Myocyte (in vitro differentiated cells): ENCODE results near the gene IL20RB. TPM values are rescaled to one million over a fixed set of nuclear protein-coding genes. Genes with fewer than 3 reads are reported as not detected.
A peak's percentile ranks its signal among the peaks of the same experiment; 100 is the strongest.
"Not testable (repeated sequence)": the region's sequence is repeated elsewhere in the genome, so short reads cannot be mapped to it uniquely, and the experiment has no call there.

Experiments used
- DNase-seq: peaks from one replicate; pipeline ENCODE4 v3.0.0-alpha.2; 2012; ENCODE audit warnings: low read depth
- total RNA-seq: library from RNA; depleted of rRNA; stranded (reverse); fragments of >200 nt; gene quantifications from 2 replicates; pipeline ENCODE4 v1.2.3, GENCODE V29; 2014

The IL20RB gene
- total RNA-seq, 1 donor from 2014 or later = 1.0 TPM

DNA sequence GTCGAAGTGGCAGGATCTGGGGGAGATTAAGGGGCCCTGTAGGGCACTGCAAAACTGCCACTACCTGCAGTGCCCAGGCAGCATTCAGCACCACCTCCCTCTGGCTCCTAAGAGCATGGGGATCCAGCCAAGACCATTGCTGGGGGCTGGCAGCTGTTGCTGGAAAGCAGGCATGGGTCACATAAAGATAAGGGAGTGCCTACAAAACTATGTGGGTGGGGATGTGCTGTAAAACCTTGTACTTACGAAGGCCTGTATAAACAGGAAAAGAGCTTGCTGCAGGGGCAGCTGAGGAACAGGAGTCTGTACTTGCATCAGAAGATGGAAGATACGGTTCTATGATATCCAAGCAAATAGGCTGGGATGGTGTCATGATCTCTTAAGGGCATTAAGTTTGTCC, 27.1 kb downstream of the IL20RB start:
- peak; percentile 78 for DNase-seq

DNA sequence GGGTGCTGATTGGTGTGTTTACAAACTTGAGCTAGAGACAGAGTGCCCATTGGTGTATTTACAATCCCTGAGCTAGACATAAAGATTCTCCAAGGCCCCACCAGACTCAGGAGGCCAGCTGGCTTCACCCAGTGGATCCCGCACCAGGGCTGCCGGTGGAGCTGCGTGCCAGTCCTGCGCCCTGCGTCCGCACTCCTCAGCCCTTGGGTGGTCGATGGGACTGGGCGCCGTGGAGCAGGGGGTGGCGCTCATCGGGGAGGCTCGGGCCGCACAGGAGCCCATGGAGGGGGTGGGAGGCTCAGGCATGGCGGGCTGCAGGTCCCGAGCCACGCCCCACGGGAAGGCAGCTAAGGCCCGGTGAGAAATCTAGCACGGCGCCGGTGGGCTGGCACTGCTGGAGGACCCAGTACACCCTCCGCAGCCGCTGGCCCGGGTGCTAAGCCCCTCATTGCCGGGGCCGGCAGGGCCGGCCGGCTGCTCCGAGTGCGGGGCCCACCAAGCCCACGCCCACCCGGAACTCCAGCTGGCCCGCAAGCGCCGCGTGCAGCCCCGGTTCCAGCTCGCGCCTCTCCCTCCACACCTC, 29.7 kb downstream of the IL20RB start:
- not testable (repeated sequence) for DNase-seq

DNA sequence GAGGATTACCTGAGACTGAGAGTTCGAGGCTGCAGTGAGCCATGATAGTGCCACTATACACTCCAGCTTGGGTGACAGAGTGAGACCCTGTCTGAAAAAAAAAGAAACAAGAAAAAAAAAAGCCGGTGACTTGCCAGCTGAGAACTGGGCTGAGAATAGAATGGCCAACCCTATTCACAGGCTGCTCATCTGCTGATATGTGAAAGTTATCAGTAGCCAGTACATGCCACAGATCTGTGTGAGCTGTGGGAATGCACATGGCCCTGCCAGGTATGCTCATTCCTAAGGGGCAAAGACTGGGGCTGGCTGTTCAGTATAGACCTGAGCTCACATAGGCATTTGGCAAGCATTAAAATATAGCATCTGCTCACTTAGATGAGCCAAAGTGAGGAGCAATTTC, 30.9 kb downstream of the IL20RB start:
- DNase-seq = no peak

DNA sequence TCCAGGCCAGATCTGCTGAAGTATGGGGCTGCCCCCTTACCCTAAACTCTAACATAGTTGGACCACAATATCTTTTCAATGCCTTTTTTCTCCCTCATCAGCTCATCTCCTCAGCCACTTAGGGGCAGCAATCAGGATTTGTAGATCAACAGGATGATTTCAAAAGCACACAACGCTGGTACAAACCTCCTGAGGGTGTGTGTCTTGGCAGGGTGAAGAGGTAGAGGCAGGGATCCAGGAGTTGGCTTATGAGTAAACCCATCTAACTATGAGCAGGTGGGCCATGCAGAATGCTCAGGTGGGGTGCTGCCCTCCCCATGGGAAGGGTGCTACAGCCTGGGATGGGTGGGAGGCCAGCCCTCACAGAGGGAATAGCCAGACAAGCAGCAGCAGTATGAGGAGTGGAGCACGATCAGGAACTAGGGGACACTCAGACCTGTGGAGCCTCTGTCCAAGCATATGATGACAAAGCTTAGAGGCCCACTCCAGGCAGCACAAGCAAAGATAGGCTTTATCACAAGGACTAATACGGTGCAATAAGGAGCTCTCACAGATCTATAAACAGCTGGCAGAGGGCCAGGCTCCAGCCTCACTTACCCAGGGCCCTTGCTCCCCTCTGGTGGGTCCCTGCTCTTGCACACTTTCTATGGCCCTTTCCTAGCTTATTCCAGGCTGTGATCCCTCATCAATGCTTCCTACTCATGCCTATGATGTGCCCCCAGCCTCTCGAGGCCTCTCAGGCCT, 32.2 kb downstream of the IL20RB start:
- no peak for DNase-seq

DNA sequence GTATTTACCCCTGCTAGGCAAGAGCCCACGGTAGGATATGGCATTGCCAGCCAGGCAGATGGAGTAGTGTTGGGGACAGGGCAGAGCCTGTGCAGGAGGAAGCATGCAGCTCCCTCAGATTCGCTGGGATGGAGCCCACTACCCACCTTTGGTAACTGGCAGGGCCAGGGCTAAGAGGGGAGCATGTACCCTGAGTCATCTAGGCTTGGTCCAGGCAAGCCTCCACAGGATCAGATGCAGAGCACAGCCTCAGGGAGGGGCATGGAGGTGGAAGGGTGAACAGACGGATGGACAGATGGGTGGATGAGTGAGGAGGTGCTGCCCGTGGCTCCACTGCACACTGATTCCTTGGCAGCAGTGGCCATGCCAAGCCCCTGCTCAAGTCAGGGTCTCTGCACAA, 33.0 kb downstream of the IL20RB start:
- no peak for DNase-seq

DNA sequence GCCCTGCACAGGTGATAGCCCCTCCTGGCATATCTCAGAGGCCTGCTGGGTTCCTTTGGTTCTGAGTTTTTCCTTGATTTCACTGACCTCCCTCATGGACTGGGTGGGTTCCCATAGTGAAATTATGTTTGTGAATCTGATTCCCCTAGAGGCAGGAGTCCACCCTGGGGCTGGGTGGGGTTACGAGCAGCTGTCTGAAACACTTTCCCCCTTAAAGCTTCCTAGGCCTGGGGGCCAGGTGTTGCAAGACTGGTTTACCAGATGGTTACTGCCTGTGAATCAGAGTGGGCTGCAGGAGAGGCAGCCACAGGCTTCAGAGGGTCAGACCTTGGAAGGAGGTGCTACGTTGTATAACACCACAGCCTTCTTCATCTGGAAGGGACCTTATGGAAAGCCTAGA, 34.3 kb downstream of the IL20RB start:
- DNase-seq = no peak

DNA sequence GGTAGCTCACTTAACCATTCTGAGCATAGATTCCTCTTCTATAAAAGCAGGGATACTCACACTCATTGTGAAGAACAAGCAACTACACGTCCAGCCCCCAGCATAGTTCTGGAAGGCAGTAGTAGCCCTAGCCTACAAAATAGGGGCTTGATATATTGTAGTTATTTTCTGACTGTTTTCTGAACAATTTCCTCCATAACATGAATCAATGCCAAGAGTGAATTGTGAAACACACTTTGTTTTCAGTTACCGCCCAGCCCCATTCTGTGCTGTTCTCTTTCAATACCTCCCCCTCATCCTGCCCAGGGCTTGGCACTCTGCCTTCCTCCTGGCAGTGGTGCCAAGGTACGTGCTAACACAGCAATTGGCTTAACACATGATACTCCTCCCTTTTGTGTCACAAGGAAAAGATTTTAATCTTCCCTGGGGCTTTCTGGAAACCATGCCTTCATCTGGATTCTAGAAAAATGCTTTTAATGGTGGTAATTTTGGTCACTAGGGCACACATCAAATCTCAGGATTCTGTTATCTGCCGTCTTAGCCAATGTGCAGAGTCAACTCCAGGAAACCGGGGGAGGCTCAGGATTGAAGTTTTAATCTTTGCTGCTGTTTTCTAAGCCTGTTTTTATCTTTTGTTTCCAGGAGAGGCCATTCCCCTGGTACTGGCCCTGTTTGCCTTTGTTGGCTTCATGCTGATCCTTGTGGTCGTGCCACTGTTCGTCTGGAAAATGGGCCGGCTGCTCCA, 37.2 kb downstream of the IL20RB start:
- peak; percentile 72 for DNase-seq

DNA sequence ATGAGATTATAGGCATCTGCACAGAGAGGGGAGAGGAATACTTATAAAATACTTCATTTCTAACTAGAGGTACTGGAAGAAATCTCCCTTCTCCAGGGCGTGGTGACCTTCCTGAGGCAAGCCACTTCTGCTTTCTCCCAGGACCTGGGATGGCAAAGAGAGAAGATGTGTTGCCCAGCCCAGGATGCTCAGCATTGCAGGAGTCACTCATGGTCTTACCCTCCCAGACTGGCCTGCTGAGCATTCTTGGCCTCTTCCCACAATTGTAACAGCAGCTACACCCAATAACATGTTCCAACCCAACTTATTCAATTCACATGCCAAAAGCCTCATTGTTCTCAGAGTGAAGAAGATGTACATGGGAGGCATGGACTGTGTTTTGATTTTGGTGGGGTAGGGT, 37.9 kb downstream of the IL20RB start:
- DNase-seq = no peak

DNA sequence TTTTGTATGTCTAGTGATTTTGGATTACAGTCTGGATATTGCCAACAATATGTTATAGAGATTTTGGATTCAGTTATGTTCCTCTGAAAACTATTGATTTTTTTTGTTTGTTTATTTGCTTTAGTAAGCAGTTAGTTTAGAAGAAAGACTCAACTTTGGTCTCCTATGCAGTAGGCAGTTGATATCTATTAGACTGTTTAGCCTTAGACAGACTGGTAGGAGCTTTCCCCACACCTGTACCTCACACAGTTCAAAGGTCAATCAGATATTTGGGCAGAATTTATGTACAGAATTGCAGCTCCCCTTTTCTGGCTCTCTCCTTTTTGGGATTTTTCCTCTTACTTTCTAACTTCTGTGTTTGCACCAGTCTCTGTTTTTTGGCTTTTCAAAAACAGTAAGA, 42.3 kb downstream of the IL20RB start:
- no peak for DNase-seq

DNA sequence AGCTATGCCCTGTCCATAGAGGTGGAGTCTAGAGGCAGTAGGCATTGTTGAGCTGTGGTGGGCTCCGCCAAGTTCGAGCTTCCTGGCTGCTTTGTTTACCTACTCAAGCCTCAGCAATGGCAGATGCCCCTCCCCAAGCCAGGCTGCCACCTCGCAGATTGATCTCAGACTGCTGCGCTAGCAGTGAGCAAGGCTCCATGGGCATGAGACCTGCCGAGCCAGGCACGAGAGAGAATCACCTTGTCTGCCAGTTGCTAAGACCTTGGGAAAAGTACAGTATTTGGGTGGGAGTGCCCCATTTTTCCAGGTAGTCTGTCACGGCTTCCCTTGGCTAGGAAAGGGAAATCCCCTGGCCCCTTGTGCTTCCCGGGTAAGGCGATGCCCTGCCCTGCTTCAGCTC, 49.6 kb downstream of the IL20RB start:
- DNase-seq = not testable (repeated sequence)

DNA sequence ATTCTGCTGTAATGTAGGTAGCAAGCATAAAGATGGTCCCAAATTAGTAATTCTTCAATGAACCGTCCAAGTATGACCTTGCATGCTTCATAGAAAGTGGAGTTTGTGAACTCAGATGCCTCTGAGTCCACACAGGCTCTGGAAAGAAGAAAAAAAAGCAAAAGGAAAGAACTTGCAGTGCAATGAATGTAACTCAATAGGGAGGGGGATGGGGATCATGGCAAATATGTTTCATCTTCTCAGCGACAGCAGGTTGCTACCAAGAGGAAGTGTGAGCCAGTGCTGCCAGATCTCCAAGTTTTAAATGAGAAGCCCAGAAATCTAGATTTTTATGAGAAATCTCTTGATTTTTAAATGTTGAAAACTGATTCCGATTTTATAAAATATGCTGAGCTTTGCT, 50.3 kb downstream of the IL20RB start:
- no peak for DNase-seq

DNA sequence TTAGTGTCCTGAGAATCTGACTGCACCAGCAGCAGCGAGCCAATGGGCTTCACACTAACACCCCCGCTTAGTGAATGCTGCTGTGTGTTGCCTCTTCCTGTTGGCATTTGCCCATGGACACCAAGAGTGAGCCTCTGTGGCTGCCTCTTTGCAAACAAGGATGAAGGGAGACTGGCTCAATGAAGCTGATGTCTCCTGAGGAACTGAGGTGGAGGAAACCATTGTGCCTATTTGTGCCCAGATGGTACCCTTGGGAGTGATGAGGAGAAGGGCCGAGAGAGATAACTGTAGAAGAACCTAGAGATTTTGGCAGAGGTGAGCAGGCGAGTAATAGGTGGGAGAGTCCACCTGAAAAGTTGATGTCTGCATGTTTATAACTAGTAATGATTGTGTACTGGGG, 51.2 kb downstream of the IL20RB start:
- DNase-seq = no peak

DNA sequence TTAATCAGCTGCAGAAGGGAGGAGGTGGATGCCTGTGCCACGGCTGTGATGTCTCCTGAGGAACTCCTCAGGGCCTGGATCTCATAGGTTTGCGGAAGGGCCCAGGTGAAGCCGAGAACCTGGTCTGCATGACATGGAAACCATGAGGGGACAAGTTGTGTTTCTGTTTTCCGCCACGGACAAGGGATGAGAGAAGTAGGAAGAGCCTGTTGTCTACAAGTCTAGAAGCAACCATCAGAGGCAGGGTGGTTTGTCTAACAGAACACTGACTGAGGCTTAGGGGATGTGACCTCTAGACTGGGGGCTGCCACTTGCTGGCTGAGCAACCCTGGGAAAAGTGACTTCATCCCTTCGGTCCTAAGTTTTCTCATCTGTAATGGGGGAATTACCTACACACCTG, 52.4 kb downstream of the IL20RB start:
- DNase-seq = no peak

DNA sequence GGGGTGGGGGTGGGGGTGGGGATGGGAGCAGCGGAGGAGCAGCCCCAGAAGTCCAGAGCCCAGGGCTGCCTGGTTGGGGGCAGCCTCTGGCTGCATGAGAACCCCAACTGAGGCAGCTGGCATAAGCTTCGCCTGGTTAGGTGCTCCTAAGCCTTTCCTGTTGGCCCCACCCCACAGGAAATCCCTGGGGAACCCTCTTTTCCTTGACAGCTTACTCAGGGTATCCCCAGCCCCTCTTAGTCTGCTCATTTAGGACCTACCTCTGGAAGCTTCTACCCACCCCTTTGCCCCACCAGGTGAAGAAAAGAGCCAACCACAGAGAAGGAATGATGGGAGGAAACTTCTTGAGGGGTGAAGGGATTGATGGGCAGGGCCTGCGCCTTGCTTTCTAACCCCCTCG, 53.4 kb downstream of the IL20RB start:
- no peak for DNase-seq

DNA sequence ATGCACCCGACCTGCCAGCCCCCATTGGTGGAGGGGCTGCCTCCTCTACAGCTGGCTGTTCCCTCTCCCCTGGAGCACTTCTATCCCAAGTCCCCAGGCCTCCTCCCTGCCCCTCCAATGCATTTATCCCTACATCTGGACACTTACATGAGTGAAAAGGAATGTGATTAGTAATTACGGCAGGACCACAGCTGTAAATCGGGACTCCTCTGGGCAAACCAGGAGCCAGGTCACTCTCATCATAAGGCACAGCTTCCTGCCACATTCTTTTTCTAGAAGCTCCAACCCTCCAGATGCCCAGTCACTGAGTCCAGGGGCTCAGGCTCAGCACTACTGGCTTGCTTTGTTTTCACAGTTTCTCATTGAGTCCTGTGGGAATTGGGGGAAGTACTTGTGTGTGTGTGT, 54.3 kb downstream of the IL20RB start:
- DNase-seq = peak; percentile 33

DNA sequence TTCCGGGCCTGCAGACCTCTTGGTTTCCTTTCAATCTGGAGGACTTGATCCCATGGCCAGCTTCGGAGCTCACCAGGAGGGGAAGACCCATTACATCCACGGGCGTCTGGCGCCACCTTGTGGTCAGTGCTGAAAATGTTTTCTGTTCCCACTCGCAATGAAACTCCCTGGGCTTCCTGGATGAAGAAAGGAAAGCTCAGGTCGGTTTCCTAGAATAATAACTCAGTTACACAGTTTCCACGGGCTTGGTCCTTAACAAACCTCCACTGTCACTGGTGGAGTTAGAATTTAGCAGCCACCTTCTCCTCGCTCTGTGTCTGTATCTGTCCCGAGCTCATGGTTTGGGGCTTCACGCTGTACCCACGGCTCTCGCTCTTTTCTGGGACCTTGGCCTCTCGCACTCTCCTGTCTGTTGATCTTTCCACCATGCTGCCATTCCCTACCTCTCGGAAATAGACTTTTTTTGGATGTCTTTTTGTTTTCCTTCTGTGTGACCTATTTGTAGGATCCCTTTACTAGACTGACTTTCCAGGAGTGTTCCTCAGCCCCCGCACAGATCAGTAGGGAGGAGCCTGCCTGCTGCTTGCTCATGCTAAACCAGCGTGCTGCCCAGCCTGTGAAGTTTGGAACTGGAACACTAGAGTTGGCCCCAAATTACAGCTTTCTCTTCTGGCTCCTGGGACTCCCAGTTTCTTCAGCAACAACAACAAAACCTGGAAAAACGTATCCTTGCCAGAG, 56.3 kb downstream of the IL20RB start:
- peak; percentile 93 for DNase-seq

DNA sequence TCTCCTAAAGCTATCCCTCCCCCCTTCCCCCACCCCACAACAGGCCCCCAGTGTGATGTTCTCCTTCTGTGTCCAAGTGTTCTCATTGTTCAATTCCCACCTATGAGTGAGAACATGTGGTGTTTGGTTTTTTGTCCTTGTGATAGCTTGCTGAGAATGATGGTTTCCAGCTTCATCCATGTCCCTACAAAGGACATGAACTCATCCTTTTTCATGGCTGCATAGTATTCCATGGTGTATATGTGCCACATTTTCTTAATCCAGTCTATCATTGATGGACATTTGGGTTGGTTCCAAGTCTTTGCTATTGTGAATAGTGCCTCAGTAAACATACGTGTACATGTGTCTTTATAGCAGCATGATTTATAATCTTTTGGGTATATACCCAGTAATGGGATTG, 59.5 kb downstream of the IL20RB start:
- DNase-seq = not testable (repeated sequence)

DNA sequence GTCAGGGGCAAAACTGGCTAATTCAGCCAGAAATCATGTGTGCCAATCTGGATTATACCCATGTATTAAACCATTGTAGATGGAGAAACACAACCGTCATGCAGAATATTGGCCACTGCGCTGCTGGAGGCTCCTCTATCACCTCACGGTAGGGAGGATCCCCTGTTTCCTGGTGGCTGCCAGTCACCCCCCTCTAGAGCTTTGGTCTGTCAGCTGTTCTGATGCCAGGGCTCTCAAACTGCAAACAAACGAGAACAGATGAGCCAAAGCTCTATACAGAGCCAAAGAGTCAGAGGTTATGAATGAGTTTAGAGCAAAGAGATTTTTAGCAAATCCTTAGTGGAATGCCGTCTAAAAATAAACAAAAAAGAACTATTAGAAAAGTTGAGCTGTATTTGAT, 62.5 kb downstream of the IL20RB start:
- DNase-seq = peak; percentile 83

DNA sequence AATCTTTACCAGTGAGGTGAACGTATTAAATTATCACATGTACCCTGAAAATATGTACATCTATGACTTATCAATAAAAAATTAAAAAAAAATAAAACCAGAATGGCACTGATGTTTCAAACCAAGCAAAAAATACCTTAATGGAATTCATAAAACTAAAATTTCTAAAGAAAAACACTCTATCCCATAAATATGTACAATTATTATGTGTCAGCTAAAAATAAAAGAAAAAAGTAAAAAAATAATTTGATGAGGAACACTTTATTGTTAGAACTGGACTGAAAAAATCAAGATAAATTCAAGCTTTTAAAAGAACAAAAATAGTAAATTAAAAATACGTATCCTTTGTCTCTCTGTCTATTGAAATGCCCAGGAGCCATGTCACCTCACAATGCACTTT, 63.1 kb downstream of the IL20RB start:
- DNase-seq = no peak

DNA sequence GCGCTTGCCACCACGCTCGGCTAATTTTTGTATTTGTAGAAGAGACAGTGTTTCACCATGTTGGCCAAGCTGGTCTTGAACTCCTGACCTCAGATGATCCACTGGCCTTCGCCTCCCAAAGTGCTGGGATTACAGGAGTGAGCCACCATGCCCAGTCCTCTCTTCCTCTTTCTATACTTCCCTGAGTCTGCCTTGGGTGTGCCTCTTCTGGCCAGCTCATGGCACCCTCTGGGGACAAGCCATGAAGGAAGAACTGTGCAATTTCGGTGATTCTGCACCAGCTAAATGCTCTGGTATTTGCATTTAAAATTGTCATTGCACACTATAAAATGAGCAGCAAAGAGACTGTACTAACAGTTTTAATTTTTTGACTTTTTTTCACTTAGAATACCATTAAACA, 66.6 kb downstream of the IL20RB start:
- no peak for DNase-seq

DNA sequence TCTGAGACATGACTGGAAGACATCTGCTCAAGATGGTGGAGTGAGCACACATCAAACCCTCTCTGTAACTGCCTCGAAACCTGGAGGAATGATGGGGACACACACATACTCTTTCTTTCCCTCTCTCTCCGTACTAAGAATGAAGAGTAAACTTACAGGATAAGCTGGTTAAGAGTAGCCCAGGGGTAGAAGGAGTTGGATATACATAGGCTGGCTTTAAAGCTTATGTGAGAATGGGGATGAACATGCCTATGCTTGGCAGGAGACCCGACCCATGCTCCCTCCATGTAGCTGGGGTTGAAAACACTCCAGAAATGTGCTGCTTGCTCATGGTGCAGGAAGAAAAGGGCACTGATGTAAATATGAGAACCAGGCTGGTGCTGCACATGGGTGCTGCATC, 68.9 kb downstream of the IL20RB start:
- no peak for DNase-seq
